NCI-H526 (cell line): ENCODE measurements around the gene CCDC157.

Experiments used
- DNase-seq, 2 experiments: peaks; one replicate each; lab custom pipeline; 2025; lab: John Stamatoyannopoulos, UW

CCDC157 gene

GRCh38 chr22:30357650-30358215, 926 bp downstream of the CCDC157 start:
- no peak for DNase-seq

GRCh38 chr22:30358541-30358940, 1.7 kb downstream of the CCDC157 start:
- DNase-seq, result no peak

GRCh38 chr22:30361916-30362650, 5.3 kb downstream of the CCDC157 start:
- no peak for DNase-seq

DNA sequence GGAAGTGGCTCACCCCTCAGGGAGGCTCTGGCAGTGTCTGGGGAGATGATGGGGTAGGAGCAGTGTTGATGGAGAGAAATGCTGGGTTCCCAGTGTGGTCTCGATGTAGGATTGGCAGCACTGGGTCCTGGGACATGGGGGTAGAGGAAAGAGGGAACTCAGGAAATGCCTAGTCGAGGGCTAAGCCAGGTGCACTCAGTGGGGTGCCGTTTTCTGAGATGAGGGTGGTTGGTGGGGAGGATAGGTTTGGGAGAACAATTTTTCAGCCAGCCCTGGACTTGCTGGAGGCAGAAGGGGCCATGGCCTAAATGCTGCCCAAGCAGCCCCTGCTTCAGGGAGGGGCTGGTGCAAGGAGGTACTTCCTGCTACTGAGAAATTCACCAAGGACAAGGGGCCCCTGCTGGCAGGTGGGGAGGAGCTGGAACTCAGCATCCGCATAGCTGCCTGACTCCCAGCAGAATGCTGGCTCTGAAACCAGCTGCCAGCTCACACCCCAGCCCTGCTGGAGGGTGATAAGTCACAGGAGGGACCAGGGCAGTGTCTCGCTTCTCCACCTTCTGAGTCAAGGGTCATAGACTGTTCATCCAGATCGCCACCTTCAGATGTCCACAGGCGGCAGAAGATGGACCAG, 6.0 kb downstream of the CCDC157 start:
- DNase-seq, result no peak

- DNase-seq, result no peak
These were observed 9.1 kb downstream of the CCDC157 start for GRCh38 chr22:30365891-30366290.

DNA sequence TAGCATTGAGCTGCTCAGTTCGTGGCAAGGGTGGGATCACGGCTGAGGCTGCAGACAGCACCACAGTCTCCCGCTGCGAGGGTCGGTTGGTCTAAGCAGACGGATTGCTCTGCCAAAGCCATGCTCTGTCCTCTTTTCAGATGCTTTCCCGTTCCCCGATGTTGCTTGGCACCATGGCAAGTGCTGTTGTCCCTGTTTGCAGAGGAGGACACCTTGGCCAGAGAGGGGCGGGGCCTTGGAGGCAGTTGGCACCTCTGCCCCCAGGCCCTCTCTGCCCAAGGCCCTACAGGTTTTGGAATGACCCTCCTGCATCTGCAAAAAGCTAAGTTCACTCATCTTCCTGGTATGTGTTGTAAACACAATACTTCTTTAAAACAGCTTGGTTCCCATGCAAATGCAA, 11.6 kb downstream of the CCDC157 start:
- DNase-seq, result no peak

DNA sequence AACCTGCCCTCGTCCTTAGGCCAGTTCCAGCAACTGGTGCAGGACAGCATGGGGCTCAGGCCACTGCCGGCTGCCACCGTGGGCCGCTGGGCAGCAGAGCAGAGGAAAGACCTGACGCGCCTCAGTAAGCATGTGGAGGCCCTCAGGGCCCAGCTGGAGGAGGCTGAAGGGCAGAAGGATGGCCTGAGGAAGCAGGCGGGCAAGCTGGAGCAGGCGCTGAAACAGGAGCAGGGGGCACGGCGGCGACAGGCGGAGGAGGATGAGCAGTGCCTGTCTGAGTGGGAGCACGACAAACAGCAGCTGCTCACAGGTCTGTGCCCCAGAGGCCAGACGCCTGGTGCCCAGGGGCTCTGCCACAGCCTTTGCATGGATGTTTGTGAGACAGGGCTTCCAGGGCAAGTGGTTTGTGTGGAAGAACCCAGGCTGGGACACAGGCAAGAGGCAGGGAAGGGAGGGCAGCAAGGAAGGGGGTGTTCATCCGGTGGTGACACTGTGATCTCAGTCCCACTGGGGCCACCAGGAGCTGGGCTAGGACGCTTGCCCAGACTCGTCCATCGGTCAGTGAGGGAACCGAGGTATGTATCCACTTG, 13.9 kb downstream of the CCDC157 start:
- no peak for DNase-seq

DNA sequence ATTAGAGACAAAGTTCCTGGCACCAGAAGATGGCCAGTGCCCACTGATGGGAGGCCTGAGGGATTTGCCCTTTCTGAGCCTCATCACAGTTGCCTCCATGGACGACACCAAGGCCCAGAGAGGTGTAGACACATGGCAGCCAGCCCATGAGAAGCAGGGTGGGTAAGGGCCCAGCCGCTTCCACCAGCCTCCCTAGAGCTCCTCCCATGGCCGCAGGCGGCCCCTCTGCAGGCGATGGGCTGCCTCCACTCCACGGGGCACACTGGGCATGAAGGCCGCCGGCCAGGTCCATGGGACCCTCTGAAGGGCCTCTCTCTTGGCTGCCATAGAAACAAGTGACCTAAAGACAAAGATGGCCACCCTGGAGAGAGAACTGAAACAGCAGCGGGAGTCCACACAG, 14.5 kb downstream of the CCDC157 start:
- DNase-seq, result no peak

DNA sequence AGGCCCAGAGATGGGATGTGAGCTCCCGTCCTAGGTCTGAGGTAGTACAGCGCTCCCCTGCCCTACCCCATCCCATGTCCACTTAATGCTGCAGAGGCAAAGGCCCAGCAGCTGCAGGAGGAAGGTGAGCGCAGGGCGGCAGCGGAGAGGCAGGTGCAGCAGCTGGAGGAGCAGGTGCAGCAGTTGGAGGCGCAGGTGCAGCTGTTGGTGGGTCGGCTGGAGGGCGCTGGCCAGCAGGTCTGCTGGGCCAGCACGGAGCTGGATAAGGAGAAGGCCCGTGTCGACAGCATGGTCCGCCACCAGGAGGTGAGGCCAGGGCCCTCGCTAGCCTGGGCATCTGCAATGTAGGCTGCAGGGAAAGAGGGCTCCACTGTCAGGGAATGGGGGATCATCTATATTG, 15.2 kb downstream of the CCDC157 start:
- DNase-seq, result no peak

DNA sequence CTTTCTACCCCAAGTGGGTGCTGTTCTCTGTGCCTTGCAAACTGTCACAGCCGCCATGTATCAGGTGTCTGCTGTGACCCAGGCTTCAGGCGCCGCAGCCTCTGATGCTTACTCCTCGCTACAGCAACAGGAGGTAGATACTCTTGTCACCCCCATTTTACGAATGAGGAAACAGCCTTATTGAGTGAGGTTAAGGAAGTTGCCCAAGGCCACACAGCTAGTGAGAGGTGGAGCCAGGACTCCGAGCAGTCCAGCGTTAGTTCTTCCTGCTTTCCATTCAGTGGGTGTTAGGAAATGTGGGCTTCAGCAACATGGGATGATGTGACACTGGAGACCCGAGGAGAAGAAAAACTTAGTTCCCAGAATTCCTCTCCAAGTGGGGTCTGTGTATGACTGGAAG, 16.1 kb downstream of the CCDC157 start:
- DNase-seq, result no peak

- DNase-seq, result no peak
These were observed 16.8 kb downstream of the CCDC157 start for GRCh38 chr22:30373331-30374325.

- no peak for DNase-seq
These were observed 18.6 kb downstream of the CCDC157 start for GRCh38 chr22:30375312-30375849.

DNA sequence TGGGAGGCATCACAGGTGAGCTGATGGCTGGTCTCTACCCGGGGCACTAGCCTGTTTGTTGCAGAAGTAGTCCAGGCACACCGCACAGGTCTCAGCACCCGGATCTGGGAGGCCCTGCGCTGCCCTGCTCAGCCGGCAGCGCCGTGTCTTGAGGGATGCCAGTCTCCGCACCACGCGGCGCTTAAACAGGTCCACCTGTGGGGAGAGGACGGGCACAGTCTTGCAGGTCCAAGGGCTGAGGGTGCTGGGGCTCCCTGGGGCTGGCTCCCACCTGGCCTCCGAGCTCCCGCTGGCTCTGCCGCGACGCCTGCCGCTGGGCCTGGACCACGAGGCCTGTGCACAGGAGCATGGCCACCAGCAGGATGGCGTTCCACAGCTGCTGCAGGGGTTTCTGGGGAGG, 23.2 kb downstream of the CCDC157 start:
- DNase-seq, result no peak

DNA sequence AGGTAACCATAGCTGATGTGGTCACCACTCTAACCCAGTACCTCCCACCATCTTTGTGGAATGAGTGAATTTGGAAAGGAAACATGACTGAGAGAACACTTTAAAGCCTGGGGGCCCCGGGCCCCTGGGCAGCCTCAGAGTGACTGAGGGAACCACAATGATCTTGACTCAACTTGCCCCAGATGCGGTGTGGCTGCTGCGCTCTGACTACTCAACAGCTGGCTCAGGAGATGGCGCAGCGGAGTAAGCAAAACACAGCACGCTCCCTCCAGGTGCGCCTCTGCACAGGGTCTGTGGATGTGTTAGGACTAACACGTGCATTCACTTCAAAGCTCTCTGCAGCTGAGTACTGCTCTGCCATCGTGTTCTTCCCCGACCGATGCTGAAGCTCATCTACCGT, 24.5 kb downstream of the CCDC157 start:
- no peak for DNase-seq

DNA sequence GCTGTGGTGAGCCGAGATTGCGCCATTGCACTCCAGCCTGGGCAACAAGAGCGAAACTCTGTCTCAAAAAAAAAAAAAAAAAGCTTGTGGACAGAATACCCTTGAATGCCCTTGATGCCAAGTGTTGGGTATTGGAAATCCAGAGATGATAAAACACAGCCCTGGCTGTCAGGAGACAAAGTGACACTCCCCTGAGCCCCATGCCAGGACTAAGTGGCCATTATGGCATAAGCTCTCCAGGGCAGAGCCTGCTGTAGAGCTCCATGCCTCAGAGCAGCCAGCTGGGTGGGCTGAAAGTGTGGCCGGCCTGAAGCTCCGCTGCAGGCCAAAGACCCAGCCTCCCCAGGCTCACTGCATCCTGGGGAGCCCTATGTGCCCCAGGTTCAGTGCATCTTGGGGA, 25.5 kb downstream of the CCDC157 start:
- no peak for DNase-seq

DNA sequence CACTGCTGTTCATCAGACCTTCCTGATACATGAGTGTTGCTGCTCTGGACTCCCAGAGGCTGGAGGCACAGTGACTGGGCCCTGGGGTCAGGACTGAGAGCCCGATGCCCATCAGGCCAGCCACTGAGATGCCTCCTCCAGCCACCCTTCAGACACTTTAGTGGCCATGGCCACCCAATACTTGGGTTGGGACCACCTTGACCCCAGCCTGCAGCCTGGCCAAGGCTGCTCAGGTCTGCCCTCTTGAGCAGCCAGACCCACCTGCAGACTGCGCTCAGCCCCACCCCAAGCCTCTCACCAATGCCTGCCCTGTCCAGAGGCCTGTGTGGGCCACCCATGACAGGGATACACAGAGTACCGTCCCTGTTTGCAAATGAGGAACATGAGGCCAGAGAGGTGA, 26.3 kb downstream of the CCDC157 start:
- DNase-seq, result no peak

DNA sequence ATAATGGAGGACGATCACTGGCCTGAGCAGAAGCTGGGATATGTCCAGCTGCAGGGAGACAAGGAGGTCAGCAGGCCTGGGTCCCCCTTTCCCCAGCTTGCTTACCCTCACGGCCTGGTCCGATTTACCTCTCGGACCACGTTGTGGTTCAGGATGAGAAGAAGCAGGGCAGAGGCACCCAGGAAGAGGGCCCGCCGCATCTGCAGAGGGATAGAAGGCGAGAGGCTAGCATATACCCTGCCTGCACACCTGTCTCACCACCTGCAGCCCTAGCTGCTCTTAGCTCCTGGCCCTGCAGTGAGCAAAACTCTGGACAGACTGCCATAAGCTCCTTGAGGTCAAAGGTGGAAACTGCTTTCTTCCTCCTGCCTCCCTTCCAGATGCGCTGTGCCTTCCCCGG, 29.1 kb downstream of the CCDC157 start:
- DNase-seq, result no peak

DNA sequence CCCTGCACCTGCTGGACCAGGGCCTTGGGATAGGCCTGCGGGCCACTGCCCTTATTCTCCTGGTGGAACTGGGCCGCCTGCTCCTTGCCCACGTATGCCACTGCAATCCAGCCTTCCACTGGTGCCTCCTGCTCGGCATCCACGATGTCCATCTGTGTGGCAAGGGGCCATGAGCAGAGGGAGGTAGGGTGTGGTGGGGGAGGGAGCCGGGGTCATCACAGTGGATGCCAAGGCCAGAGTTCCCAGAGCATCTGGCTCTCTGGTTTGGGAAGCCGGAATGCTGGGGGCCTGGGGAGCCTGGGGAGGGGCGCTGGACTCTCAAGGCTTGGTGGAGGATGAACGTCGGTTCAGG, 29.8 kb downstream of the CCDC157 start:
- DNase-seq, result no peak

GRCh38 chr22:30386960-30387827, 30.4 kb downstream of the CCDC157 start, which contains the start of gene RNF215:
TSS of gene RNF215 (minus strand) at chr22:30387411. CDS start at chr22:30387313, 98 bp downstream.
- DNase-seq, result peak; percentile 29 to 83

DNA sequence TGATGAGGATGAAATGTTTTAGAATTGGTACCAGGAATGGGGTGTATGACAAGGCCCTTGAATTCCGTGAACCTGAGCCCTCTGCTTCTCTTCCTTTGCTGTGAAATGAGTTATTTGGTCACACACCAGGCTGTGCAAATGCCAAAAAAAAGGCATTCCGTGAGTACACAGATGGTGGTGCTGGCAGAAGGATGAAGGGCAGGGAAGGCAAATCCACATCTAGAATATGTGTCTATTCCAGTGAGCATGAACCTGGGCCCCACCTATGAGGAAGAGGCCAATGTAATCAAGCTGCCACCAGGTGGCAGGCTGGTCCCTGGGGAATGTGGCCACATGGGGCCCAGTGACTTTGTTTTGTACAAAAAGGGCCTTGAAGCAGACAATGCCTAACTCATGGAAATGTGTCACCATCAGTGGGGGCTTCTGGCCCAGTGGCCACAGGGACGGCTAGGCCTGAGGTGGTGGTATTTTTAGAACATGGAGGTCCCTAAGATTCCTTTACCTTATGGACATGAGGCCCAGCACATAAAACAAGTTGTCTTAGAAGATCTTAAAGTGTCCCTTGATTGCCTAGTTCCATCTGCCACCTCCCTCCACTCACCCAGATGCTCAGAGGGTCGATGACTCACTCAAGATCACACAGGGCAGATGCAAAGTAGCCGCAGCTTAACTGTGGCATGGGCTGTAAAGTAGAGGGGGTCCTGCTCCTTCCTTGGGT, 34.3 kb downstream of the CCDC157 start:
- DNase-seq, result peak; percentile 65 to 77
